Gastroesophageal sphincter (tissue), 4 donors: ENCODE measurements around the gene KCNK15. TPM values are rescaled to one million over a fixed set of nuclear protein-coding genes. Genes with fewer than 3 reads are reported as not detected.

ENCODE experiments used
- ATAC-seq: fragments of 150-250 bp; one replicate; pipeline ENCODE4 v1.9.1; 2016; ENCODE audit warnings: mild to moderate bottlenecking, moderate library complexity
- H3K27ac ChIP-seq, 4 donors: fragments of 200-600 bp; sonication (generic) in 3 of 4; 1 replicate in 3 of 4; 2 replicates in 1 of 4; pipeline ENCODE4 v1.5.1; 2016 to 2019
- H3K27me3 ChIP-seq: fragments of 200-600 bp; sonication (generic); one replicate; pipeline ENCODE4 v1.5.1; 2019
- H3K36me3 ChIP-seq, 2 donors: fragments of 200-600 bp; sonication (generic); one replicate each; pipeline ENCODE4 v1.5.1; 2019; ENCODE audit warnings: control low read depth in 1 of 2
- H3K4me1 ChIP-seq, 3 donors: fragments of 200-600 bp; sonication (generic); 1 replicate in 2 of 3; 2 replicates in 1 of 3; pipeline ENCODE4 v1.5.1; 2016 to 2019; ENCODE audit warnings: control low read depth in 2 of 3
- H3K4me3 ChIP-seq, 2 donors: fragments of 200-600 bp; sonication (generic); one replicate each; pipeline ENCODE4 v1.5.1; 2019; ENCODE audit warnings: mild to moderate bottlenecking in 1 of 2, moderate library complexity in 1 of 2
- H3K9me3 ChIP-seq, 3 donors: fragments of 200-600 bp; sonication (generic); one replicate each; pipeline ENCODE4 v1.5.1; 2017 to 2019; ENCODE audit warnings: control low read depth in 2 of 3
- EP300 ChIP-seq: sonication (generic); formaldehyde crosslinking; IDR thresholded peaks from one replicate; pipeline ENCODE4 v1.6.1; 2017; ENCODE audit warnings: antibody characterized with exemption, mild to moderate bottlenecking
- POLR2A ChIP-seq, 2 donors: fragments of 450-650 bp; IDR thresholded peaks; one replicate each; pipeline ENCODE4 v1.6.1; 2017; ENCODE audit warnings: antibody characterized with exemption in 2 of 2, mild to moderate bottlenecking in 2 of 2, moderate library complexity in 1 of 2
- POLR2AphosphoS5 ChIP-seq: sonication (generic); formaldehyde crosslinking; IDR thresholded peaks from one replicate; pipeline ENCODE4 v1.6.1; 2017; ENCODE audit warnings: antibody characterized with exemption
- WGBS, 2 donors: methylation state at CpG; one replicate each; pipeline ENCODE4 v1.1.5; 2018; ENCODE audit warnings: low coverage in 1 of 2; 5-methylcytosine and 5-hydroxymethylcytosine counted together
- total RNA-seq, 4 donors: library from RNA; depleted of rRNA; stranded (reverse); fragments of >200 nt; gene quantifications; one replicate each; pipeline ENCODE4 v1.1.0, GENCODE V29; 2016
- TF ChIP-seq, protein P1 (sequence below), 4 experiments: fragments of 200-600 bp in 2 of 4; fragments of 450-650 bp in 2 of 4; sonication (generic) in 1 of 4; IDR thresholded peaks; one replicate each; pipeline ENCODE4 v1.5.1; 2017 to 2019; ENCODE audit warnings: antibody characterized with exemption in 4 of 4, mild to moderate bottlenecking in 2 of 4, moderate library complexity in 2 of 4

The KCNK15 gene
- total RNA-seq, 4 donors from 2014 or later: 1.3 to 4.7 (median 2.8) TPM

DNA sequence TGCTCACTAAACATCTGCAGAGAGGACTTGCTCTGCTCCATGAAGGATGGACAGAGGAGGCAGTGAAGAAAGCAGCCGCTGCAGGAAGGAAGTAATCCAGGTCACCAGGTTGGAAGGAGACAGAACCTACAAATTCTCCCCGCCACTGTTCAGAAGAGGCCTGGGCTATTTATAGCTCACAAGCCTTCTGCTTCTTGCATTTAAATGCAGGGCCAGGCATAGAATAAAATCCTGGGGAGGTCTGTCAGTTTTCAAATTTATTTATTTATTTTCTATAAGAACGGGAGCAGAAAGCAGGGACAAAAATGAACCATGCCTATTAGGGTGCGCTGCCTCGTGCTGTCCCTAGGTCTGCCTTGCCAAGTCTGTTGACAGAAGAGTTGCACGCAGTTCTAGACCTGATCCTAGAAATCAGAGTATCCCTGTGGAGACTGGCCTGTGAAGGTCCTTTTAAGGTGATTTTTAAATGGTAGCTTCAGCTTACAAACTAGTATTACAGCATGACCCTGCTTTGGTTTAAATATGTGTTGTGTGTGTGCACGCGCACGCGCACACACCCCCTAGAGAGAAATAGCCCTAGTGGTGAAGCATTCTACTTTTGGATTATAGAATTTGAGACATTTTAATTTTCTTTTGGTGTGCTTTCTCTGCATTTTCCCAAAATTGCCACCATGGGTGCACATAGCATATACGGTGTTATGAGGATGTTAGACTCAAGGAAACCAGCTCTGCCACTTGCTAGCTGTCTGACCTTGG is 45.2 kb downstream of the KCNK15 start:
- H3K27ac ChIP-seq: no peak overlapping the region
- no peaks in the 10 kb centered on the region for H3K9me3 ChIP-seq
- H3K4me3 ChIP-seq: no peak overlapping the region
- peaks cover 41% of the 10 kb centered on the region for H3K27me3 ChIP-seq
- ATAC-seq: no peak
- 70 to 74% methylated on average over 10 of the region's 11 CpGs for WGBS, 2 donors
- H3K4me1 ChIP-seq: no peaks in the 10 kb centered on the region
- TF ChIP-seq POLR2A (IDR thresholded peaks at IDR 0.05) (no peak), POLR2AphosphoS5 (no peak), EP300 (no peak)
- TF ChIP-seq, protein P1, sequence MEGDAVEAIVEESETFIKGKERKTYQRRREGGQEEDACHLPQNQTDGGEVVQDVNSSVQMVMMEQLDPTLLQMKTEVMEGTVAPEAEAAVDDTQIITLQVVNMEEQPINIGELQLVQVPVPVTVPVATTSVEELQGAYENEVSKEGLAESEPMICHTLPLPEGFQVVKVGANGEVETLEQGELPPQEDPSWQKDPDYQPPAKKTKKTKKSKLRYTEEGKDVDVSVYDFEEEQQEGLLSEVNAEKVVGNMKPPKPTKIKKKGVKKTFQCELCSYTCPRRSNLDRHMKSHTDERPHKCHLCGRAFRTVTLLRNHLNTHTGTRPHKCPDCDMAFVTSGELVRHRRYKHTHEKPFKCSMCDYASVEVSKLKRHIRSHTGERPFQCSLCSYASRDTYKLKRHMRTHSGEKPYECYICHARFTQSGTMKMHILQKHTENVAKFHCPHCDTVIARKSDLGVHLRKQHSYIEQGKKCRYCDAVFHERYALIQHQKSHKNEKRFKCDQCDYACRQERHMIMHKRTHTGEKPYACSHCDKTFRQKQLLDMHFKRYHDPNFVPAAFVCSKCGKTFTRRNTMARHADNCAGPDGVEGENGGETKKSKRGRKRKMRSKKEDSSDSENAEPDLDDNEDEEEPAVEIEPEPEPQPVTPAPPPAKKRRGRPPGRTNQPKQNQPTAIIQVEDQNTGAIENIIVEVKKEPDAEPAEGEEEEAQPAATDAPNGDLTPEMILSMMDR (IDR thresholded peaks at IDR 0.05): no peak
- H3K36me3 ChIP-seq: no peaks in the 10 kb centered on the region

DNA sequence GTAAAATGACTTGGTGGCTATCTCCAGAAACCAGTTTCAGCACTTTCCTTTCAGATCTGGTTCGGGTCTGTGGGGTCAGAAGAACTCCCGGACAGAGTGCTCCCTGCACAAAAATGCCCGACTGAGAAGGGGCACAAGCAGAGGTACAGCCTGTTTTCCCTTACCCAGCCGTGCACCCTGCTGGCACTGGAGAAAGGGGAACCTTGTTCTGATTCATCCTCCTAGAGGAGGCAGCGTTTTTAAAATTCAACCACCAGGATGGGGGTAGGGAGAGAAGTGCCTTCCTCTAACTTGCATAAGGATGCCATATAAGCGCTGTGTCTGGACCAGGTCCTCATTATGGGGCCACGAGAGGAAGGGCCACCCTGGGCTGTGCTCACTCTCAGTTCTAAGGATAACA is 47.1 kb downstream of the KCNK15 start:
- no peak overlapping the region for H3K4me3 ChIP-seq
- H3K9me3 ChIP-seq: no peaks in the 10 kb centered on the region
- no peak overlapping the region for H3K27ac ChIP-seq
- H3K4me1 ChIP-seq: no peaks in the 10 kb centered on the region
- no peaks in the 10 kb centered on the region for H3K36me3 ChIP-seq
- ATAC-seq: no peak
- WGBS, 2 donors: 91% methylated on average over 3 of the region's 7 CpGs; no CpG with 5 or more reads in 1 of the 2 donors
- TF ChIP-seq POLR2A (IDR thresholded peaks at IDR 0.05) (no peak), POLR2AphosphoS5 (no peak), EP300 (no peak)
- TF ChIP-seq, protein P1 (IDR thresholded peaks at IDR 0.05): no peak
- H3K27me3 ChIP-seq: peaks cover 43% of the 10 kb centered on the region

DNA sequence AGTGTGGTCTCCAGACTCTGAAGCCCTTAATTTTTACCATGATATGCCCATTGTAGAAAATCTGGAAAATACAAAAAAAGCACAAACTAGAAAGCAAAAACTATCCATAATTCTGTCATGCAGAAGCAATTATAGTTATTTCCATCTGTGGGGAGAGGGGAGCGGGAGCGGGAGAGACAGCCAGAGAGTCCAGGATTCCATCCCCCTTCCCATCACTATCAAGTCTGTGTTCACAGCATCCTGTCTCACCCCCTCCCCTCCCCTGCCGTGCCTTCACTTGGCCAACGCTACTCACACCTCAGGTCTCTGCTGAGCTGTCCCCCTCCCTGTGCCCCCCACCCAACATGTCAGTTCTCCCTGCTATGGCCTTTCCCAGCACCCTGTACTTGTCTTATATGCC is 50.2 kb downstream of the KCNK15 start:
- no peak for ATAC-seq
- TF ChIP-seq POLR2AphosphoS5: no peak
- Histone ChIP-seq H3K36me3 (no peaks in the 10 kb centered on the region), H3K27me3 (peaks cover 17% of the 10 kb centered on the region), H3K4me3 (no peak overlapping the region), H3K4me1 (no peaks in the 10 kb centered on the region), H3K9me3 (no peaks in the 10 kb centered on the region), H3K27ac (no peak overlapping the region)
- 25 to 30% methylated on average over 3 to 4 of the region's 4 CpGs for whole genome bisulfite sequencing, 2 donors

DNA sequence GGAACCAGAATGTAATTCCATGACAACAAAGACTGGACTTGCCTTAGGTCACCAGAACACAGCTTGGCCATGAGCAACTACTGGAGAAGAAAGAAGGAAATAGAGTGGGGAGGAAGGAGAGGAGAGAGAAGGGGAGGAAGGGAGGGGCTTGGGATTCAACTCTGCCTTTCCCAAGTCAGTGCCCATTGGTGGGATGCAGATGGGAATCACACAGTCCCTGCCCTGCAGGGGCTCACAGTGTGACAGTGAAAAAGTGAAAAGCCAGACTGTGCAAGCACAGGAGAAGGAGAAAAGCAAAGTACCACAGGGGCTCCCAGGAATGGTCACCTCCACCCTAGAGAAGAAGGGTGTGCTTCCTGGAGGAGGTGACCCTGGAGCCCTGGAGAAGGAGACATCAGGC is 50.6 kb downstream of the KCNK15 start:
- no peaks in the 10 kb centered on the region for H3K4me1 ChIP-seq
- H3K36me3 ChIP-seq: no peaks in the 10 kb centered on the region
- TF ChIP-seq POLR2A (IDR thresholded peaks at IDR 0.05): no peak
- no peak for TF ChIP-seq POLR2AphosphoS5
- TF ChIP-seq, protein P1 (IDR thresholded peaks at IDR 0.05): no peak
- no peak for TF ChIP-seq EP300
- no peak overlapping the region for H3K27ac ChIP-seq
- ATAC-seq: no peak
- H3K27me3 ChIP-seq: peaks cover 17% of the 10 kb centered on the region
- H3K4me3 ChIP-seq: no peak overlapping the region
- no peaks in the 10 kb centered on the region for H3K9me3 ChIP-seq

DNA sequence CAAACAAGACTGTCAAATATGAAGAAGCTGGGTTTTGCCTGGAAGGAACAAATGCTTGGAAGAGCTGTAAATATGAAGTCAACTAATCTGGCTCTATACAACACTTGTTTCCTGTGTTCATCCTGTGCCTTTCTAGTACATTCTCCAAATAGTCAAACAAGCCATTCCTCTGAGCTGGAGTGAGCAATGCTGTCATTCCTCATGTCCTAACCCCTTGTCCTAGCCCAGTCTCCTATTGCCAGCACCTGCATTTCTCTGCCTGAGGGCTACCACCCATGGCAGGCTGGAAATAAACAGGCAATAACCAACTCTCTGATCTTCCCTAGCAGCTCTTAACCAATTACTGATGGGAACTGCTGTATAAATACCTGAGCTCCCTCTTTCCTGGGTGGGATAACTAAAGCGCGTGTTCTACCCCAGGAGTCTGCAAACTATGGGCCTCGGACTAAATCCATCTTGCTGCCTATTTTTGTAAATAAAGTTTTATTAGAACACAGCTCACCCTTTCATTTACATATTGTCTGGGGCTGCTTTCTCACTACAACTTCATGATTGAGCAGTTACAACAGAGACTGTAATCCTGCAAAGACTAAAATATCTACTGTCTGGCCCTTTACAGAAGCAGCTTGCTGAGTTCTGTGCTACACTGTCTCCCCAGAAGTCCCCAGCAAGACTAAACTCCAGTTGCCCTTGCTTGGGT is 51.2 kb downstream of the KCNK15 start:
- WGBS, 2 donors: 71 to 89% methylated on average over 1 to 3 of the region's 3 CpGs
- Histone ChIP-seq H3K4me3 (no peak overlapping the region), H3K27ac (no peak overlapping the region), H3K27me3 (peaks cover 17% of the 10 kb centered on the region), H3K4me1 (no peaks in the 10 kb centered on the region), H3K36me3 (no peaks in the 10 kb centered on the region), H3K9me3 (no peaks in the 10 kb centered on the region)
- TF ChIP-seq POLR2AphosphoS5 (no peak), EP300 (no peak), POLR2A (IDR thresholded peaks at IDR 0.05) (no peak)
- TF ChIP-seq, protein P1 (IDR thresholded peaks at IDR 0.05): no peak
- ATAC-seq: no peak
